Activated effector memory CD4-positive, alpha-beta T cell treated with Interleukin-2 at 50 U/mL for 16 hours (primary cell): ENCODE data around the gene DHX29.

Experiments
- DNase-seq: peaks from one replicate; pipeline ENCODE4 v3.0.0-alpha.2; 2020

DHX29 gene

DNA sequence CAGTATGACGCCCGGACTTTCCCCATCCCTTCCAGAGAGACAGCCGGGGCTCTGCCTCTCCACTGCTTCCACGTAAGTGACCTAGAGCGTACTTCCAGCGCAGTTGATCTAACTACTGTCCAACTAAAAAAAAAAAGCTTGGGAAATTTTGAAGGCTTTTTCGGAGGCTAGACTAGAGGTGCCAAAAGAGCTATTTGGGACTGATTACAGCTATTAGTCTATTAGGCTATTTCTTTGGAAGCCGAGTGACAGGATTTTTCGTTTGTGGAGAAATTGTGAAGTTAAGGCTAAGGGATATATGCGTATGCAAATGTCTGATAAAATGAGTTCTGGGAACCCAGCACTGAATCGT, 75.6 kb downstream of the DHX29 start:
- DNase-seq = no peak

DNA sequence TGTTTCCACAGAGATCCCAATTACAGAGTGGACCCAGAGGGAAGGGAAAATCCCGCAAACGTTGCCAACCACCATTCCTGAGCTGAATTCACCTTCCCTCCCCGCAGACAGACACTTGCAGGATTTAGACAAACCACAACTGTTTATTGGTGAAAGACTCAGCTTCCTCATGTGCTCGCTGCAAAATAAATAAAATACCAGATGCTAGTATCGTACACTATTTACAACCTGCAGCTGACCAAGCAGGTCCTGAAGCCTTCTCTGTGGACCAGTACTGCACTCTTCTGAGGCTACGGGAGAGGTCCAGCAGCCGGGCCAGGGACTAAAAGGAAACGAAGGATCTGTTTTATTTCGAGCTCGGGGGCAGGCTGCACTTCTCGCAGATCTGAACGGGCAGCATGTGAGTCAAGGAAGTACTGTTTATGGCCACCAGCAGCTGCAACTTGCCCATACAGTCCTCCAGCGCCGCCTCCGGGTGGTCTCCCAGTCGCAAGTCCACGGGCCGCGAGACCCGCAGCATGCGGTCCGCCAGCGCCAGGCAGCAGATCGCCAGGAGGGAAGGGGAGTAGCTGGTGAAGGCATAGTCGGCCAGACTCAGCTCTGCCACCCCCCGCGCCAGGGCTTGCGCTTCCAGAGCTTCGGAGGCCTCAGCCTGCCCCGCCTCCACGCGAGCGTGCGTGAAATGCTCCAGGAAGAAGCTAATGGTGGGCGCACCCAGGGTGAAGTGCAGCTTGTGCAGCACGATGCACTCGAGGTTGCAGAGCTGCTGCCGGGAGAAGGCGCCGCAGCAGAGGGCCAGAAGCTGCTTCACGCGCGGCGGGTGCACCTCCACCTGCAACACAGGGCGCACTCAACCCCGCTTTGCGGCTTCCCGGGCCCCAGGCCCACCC, 76.2 kb downstream of the DHX29 start:
- DNase-seq = no peak

DNA sequence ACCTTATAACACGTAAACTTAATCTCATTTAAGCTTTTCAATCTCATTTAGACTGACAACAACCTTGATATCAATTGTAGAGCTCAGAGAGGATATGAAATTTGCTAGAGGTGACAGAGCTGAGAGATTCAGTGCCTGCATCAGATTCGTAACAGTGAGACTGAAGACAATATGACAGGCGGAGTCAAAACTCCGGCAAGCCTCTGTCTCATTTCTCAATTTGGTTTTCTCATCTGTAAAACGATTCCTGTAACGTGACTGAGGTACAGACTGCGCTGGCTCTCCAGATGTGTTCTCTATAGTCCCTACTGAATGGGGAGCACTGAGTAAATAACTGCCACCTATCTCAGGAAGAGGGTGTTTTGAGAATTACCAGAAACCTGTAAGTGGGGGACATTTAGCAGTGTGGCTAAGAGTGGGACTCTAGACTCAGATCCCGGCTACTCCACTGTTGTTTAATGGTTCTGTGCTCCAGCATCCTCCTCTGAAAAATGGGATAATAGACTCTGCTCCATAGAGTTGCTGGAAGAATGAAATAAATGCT, 77.3 kb downstream of the DHX29 start:
- no peak for DNase-seq

DNA sequence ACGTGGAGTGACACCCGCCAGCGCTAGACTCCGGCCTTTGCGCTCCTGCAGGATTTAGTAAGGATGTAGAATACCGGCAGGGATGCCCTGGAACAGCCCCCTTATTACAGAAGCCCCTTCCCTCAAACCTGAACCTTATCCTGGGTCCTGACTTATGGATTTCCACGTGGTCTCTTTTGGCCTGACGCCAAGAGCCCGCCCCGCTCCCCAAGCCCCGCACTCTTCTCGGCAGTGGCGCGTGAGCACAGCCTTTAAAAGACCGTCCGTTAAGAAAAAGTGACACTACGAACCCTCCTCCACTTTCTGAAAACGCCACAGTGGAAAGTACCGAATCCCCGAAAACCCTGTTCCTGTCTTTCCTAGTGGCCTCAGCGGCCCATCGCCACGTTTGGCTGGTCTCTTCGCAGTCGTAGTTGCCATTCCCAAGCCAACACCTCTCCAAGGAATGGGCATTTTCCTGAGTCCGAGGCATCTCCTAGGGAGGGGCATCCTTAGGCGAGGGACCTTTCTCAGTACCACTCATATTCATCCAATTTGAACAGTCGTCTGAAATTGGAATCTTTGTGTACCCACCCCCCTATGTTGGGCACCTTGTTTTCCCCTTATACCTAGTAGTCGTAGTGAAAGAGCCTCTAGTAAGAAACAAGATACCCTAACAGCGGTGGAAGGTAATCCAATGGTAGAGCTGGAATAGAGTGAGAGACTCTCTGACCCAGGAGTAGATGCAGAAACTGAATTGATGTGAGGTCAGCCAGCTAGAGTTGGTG, 79.6 kb downstream of the DHX29 start:
- no peak for DNase-seq

DNA sequence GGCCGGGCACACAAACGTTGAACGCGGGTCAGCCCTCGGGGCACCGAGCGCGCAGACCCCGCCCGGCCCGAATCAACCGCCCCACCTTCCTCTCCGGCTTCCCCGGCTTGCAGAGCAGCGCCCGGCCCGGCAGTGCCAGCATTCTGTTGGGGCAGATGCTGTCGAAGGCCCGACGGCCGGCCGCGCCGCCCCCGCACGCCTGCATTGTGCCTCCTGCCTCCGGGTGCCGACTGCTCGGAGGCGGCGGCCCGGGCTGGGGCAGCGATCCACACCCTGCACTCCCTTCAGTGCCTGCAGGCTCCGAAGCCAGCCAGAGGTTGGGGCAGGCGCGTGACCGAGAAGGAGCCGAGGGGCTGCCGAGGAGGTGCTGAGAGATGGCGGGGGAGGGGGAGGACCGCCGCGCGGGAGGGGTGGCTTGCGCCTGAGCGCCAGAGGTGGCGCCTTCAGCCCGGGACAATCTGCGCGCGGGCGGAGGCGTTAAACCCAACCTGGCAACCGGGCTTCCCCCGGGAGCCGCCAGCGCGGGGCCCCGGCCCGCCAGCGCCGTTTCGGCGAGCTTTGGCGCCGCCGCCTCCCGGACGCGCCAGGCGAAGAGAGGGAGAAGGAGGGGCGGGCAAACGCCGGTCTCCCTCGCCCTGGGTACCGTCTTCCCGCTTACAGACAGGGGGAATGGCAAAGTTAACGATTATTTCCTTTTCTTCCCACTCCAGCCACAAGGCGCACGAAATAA, 80.4 kb downstream of the DHX29 start, which contains the start of gene MCIDAS:
MCIDAS (minus strand) TSS at position 382 of the 730 bp plus-strand sequence; CDS start at position 205, 177 bp downstream.
- DNase-seq = no peak

DNA sequence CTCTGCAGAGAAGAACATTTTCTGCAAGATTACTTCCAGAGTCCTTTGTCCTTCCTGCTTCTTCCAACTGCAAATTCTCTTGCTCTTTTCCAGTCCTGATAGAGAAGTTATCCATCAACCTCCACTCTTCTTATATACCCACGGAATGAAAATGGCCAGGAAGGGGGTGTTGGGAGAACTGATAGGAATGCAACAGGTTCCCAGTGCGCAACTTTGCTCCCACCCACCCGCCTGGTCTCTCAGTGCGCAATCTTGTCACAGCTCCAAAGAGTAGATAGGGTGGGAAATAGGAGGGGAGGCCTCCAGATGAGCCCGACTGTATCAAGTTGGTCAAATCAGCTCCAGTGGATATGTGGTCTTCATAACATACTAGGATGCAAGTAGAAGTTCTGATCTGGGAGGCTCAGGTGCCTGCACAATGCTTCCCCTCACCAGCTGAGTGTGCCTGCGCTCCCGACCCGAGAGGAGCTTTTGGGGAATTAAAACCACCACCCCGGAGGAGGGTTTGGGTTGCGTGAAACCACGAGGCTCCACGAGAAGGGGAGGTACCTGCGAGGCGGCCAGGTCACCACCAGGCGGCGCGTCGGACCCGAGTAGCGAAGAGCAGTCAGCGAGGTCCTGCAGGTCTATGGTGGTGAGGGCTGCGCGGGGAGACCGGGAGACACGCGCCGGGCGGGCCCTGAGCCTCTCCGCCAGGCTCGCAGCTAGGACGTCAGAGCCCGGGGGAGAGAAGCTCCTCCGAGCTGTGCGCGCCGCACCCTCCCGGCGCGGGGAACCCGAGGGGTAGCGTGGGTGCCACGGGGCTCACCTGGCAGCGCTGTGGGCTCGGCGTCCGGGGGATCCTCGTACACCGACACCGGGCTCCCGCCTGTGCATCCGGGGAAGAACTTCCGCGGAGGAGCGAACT, 81.2 kb downstream of the DHX29 start:
- DNase-seq = no peak

DNA sequence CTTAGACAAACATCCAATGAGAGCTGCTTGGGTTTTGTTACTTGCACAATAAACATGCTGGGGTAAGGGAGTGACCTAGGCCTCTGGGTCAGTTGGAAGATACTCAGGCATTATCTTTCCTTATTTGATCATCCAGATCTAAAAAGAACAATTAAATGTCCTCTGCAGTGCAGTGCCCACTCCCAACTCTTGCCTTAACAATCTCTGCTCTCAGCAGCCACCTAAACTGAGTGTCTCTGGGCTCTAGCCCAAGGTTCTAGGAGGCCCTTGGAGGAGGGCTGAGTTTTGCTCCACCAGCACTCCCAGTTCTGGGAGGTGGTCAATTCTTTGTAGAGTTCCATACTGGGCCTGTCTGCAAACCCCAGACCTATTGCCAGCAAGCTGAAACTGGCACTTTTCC, 82.1 kb downstream of the DHX29 start:
- no peak for DNase-seq

DNA sequence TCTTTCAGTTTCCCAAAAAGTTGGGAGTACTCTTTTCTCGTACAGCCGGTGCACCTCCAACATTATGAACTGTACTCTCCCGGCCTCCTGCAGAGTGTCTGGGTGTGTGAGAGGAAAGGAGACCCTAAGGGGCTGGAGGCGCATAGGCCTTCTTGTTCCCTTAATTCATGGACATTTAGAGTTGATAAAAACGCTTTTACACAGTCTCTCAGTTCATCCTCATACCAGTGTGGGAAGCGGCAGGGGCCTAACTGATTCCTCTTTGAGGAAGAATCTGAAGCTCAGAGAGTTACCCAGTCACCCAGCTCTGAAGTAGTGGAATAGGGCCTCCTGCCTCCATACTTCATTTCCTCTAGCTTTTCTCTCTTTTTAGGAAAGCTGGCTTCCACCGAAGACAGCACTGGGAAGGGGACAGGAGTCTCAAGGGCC, 83.7 kb downstream of the DHX29 start:
- no peak for DNase-seq

DNA sequence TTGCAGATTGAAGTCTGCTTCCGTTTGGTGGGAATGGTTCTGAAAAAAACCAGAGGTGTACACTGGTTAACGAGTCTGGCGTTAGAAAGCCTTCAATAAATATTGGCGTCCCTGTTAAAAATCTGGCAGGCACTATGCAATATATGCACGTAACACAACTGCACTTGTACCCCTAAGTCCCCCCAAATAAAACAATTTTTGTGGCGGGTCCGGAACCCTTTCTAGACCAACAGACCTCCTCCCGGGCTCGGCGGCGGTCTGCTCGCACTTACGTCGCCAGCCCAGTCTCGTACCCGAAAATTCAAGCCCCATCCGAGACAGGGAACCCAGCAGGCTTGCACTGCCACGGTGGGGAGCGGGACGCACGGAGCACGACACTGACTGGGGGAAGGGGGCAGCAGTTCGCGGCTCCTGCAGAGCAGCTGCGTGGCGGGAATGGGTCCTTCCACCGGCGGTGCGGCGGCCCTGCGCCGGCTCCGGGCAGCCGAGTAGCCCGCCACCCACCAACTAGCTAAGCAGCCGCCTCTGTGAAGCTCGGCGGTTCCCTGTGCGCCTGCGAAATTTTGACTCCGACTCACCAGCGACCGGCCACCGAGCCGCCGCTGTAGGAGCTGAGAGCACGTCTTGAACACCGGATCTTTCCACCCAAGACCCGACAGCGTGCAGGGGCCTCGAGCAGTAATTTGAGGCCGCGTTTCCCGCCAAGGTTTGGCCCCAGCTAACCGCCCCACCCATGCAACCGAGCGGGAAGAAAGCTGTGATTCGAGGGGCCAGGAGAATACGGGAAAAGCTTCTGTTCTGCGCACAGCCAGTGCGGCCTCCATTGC, 84.3 kb downstream of the DHX29 start:
- no peak for DNase-seq

DNA sequence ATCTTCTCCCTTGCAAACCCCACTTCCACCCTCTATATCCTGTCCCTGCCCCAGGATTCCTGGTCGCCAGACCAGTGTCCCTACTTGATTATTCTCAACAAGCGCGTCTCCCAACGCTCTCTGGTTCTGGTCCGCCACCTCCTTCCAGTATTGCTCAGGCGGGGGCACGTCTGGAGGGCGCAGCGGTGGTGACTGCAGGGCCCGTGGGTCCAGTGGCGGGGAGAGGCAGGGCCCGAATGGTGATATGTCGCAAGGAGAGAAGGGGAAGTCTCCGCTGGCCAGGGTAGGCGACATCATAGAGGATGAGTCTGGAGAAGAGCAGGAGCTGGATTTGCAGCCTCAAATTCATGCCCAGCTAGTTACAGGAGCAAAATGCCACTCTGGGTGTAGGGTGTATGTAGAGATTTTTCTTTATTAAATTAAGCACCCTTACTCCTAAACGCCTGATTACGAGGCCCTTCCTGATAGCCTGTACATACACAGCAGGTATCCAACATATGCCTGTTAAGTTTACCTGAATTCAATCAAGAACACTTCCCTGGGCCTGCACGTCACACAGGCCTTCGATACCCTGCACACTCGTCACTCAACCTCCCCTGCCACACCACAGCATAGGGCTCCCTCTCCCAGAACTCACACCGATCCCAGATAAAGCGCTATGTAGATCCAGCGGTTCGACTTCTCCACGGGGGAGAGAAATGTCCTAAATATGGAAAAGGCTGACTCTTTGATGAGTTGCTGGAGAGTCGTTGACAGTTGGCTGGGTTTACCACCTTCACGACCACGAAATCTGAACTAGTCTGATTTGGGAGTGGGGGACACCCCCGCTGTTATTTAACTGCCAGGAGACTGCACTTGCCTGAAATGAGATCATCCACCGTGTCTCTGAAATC, 85.2 kb downstream of the DHX29 start:
- no peak for DNase-seq

DNA sequence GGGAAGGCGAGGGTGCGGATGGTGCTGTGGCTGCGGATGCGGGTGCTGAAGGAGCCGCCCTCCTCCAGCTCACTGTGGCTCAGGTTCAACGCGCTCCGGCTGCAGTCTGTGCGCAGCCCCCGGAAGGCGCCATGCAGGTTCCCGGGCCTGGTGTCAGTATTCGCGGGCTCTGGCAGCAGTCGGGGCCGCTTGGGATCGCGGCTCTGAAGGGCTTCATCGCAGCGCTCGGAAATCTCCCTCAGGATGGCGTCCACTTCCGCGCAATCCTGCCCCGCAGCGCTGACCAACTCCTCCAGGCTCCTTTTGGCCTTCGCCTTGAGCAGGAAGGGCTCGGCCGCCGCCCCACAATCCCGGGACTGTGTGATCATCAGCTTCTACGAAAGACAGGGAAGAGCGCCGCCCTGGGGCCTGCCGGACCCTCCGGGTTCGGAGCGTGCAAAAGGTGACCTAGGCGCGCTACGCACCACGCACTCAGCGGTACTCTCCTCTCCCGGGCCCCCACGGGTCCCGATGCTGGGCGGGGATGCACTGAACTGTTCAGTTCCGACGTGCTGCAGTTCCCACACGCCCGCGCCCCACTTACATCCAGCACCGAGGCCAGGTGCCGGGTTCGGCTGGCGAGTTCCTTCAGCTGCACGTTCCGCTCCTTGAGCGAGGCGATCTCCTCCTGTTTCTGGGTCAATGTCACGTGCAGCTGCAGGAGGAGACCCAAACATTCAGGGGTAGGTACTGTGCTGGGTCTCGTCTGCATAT, 86.9 kb downstream of the DHX29 start:
- no peak for DNase-seq

DNA sequence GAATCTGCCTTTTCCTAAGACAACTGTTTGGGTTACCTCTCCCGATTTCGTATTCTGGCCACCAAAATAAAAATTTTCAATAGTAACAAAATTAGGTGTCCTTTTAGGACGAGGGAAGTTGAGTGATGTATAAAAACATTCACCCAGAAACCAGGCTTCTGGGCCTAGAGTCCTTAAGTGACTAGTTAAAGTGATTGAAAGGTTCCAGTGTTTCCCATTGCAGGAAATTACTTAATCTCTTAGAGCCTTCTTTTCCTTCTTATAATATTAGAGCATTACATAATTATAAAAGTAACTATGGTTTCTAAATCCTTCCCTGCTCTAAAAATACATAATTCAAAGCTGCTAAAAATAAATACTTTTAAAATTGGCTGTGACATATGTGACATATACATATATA, 87.7 kb downstream of the DHX29 start:
- DNase-seq = no peak

DNA sequence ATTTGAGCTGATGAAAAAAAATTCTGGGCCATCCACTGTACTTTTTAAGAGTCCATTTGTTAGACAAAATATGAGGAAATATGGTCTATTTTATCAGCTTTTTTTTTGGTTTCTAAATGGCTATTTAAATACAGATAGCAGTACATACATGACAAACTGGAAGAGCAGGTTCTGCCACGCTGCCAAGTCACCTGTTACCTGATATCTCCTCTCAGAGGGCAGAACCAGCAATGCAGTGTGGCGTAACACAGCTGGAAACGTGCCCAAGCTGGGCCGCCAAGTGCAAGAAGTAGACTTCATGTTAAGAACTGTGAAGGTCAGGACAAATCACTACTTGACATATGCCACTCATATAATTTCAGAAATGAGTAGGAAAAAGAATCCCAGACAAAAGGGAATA, 88.5 kb downstream of the DHX29 start:
- no peak for DNase-seq

DNA sequence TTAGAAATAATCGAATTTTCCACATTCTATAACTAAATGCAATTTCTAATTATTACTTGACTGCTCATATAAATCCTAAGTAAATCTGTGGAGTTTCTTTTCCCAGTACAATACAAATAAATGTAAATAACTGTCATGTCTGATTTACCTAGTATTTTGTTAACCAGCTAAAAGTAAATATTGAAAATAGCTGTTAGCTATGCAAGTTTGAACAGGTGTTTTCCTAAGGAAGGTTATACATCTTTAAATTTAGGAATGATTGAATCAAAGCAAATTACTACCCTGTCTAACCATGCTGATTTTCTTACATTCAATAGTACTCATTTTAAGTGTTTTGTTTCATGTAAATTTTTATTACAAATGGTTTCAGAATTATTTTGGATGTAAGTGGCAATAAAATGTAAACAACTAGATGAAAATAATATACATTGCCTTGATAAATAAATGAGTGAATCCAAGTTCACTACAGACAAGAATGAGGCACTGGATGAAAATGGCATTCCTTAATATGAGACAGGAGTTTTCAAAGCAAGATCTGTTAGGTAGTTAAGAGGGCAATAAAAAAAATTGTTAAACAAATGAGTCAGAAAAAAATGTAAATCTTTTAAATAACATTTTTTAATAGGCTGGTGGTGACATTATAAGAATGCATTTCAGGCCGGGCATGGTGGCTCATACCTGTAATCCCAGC, 96.2 kb downstream of the DHX29 start:
- no peak for DNase-seq
